Renal cortical epithelial cell (primary cell): ENCODE data around the gene KDM4C. TPM values are rescaled to one million over a fixed set of nuclear protein-coding genes. Genes with fewer than 3 reads are reported as not detected.
"Not testable (repeated sequence)": the region's sequence is repeated elsewhere in the genome, so short reads cannot be mapped to it uniquely, and the experiment has no call there.

Experiments used
- DNase-seq: peaks from one replicate; pipeline ENCODE4 v3.0.0-alpha.2; 2011; ENCODE audit warnings: low read depth
- total RNA-seq: library from RNA; depleted of rRNA; stranded (reverse); fragments of >200 nt; gene quantifications from 2 replicates; pipeline ENCODE4 v1.2.3, GENCODE V29; 2014

KDM4C gene
- total RNA-seq, 1 donor from 2014 or later = 52.4 TPM

GRCh38 chr9:6975198-6975597 is 217.4 kb downstream of the KDM4C start:
- peak; percentile 47 for DNase-seq

GRCh38 chr9:6977761-6978160 is 220.0 kb downstream of the KDM4C start:
- no peak for DNase-seq

GRCh38 chr9:6978591-6978990 is 220.8 kb downstream of the KDM4C start:
- DNase-seq = peak; percentile 76

GRCh38 chr9:6984941-6985578 is 227.3 kb downstream of the KDM4C start:
- no peak for DNase-seq

GRCh38 chr9:6986141-6986815 is 228.5 kb downstream of the KDM4C start:
- DNase-seq = no peak

- no peak for DNase-seq
Observed at GRCh38 chr9:6987381-6987780, 229.6 kb downstream of the KDM4C start.

GRCh38 chr9:6991418-6991817 is 233.6 kb downstream of the KDM4C start:
- no peak for DNase-seq

- no peak for DNase-seq
Observed at GRCh38 chr9:6996061-6996854, 238.5 kb downstream of the KDM4C start.

GRCh38 chr9:6997330-6997729 is 239.6 kb downstream of the KDM4C start:
- peak; percentile 86 for DNase-seq

- no peak for DNase-seq
Observed at GRCh38 chr9:6999794-7000193, 242.0 kb downstream of the KDM4C start.

GRCh38 chr9:7001571-7001970 is 243.8 kb downstream of the KDM4C start:
- no peak for DNase-seq

- no peak for DNase-seq
Observed at GRCh38 chr9:7003861-7004260, 246.1 kb downstream of the KDM4C start.

GRCh38 chr9:7006417-7006816 is 248.6 kb downstream of the KDM4C start:
- DNase-seq = no peak

- DNase-seq = no peak
Observed at GRCh38 chr9:7008411-7008810, 250.6 kb downstream of the KDM4C start.

- no peak for DNase-seq
Observed at GRCh38 chr9:7009065-7009464, 251.3 kb downstream of the KDM4C start.

- DNase-seq = no peak
Observed at GRCh38 chr9:7011395-7012067, 253.8 kb downstream of the KDM4C start.

GRCh38 chr9:7027996-7028395 is 270.2 kb downstream of the KDM4C start:
- no peak for DNase-seq

GRCh38 chr9:7028591-7028990 is 270.8 kb downstream of the KDM4C start:
- DNase-seq = peak; percentile 94

- DNase-seq = not testable (repeated sequence)
Observed at GRCh38 chr9:7030943-7031342, 273.2 kb downstream of the KDM4C start.

GRCh38 chr9:7033076-7034045 is 275.6 kb downstream of the KDM4C start:
- peak; percentile 13 for DNase-seq

- DNase-seq = no peak
Observed at GRCh38 chr9:7037176-7037575, 279.4 kb downstream of the KDM4C start.
